Measurements from ENCODE around the gene ERBB3.
"Not testable (repeated sequence)": the region's sequence is repeated elsewhere in the genome, so short reads cannot be mapped to it uniquely, and the experiment has no call there.

GRCh38 chr12:56042430-56042813, 37.5 kb upstream of the ERBB3 start:
- not testable (repeated sequence) for TF ChIP-seq CTCF (IDR thresholded peaks at IDR 0.05; ENCODE audit: poor library complexity); EZH2 (IDR thresholded peaks at IDR 0.05; ENCODE audit: borderline replicate concordance); EZH2phosphoT487 (IDR thresholded peaks at IDR 0.05; ENCODE audit: low read depth, severe bottlenecking, unreplicated experiment)
